NB4 (cell line): ENCODE data around the gene HMCES.

Experiments used
- MYC ChIP-seq: IDR thresholded peaks from 2 replicates; pipeline ENCODE4 v1.6.1; 2011; ENCODE audit warnings: low read depth, low read length
- POLR2A ChIP-seq: IDR thresholded peaks from 2 replicates; pipeline ENCODE4 v1.6.1; 2011; ENCODE audit warnings: mild to moderate bottlenecking; ENCODE audit not compliant: insufficient read length; ENCODE audit errors: extremely low read depth
- TF ChIP-seq, protein P1 (sequence below): IDR thresholded peaks from one replicate; pipeline ENCODE4 v1.5.1; 2012; ENCODE audit warnings: low read depth, low read length
- TF ChIP-seq, protein P2 (sequence below): IDR thresholded peaks from 2 replicates; pipeline ENCODE4 v1.6.1; 2011; ENCODE audit warnings: low read depth, low read length

DNA sequence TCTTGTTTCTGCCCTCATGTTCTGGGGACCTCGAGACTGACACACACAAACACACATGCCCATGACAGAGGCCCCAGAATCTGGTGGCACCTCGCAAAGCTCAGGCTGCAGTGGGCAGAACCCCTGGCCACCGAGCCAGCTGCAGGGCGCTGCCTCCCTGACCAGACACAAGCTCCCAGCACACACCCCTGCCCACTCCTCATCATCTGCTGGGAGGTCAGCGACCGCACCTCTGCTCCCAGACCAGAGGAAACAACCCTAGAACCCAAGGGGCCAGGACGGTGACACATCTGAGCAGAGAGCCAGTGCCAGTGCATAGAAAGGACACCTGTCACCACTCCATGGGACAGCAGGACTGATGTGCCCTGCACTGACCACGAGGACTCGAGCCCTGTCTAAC, 43.2 kb downstream of the HMCES start:
- TF ChIP-seq, protein P1, sequence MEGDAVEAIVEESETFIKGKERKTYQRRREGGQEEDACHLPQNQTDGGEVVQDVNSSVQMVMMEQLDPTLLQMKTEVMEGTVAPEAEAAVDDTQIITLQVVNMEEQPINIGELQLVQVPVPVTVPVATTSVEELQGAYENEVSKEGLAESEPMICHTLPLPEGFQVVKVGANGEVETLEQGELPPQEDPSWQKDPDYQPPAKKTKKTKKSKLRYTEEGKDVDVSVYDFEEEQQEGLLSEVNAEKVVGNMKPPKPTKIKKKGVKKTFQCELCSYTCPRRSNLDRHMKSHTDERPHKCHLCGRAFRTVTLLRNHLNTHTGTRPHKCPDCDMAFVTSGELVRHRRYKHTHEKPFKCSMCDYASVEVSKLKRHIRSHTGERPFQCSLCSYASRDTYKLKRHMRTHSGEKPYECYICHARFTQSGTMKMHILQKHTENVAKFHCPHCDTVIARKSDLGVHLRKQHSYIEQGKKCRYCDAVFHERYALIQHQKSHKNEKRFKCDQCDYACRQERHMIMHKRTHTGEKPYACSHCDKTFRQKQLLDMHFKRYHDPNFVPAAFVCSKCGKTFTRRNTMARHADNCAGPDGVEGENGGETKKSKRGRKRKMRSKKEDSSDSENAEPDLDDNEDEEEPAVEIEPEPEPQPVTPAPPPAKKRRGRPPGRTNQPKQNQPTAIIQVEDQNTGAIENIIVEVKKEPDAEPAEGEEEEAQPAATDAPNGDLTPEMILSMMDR = no peak
- TF ChIP-seq, protein P2, sequence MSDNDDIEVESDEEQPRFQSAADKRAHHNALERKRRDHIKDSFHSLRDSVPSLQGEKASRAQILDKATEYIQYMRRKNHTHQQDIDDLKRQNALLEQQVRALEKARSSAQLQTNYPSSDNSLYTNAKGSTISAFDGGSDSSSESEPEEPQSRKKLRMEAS = no peak
- TF ChIP-seq POLR2A (no peak), MYC (no peak)
